NT2/D1 (cell line): ENCODE data around the gene CA5A.
"Not testable (repeated sequence)": the region's sequence is repeated elsewhere in the genome, so short reads cannot be mapped to it uniquely, and the experiment has no call there.

Experiments
- SUZ12 ChIP-seq: IDR thresholded peaks from 2 replicates; pipeline ENCODE4 v1.6.1; 2011; ENCODE audit not compliant: insufficient read length, insufficient read depth; ENCODE audit errors: extremely low read depth
- YY1 ChIP-seq: IDR thresholded peaks from 2 replicates; pipeline ENCODE4 v1.6.1; 2011; ENCODE audit not compliant: insufficient read length, insufficient read depth
- ZNF274 ChIP-seq: IDR thresholded peaks from 2 replicates; pipeline ENCODE4 v1.6.1; 2011; ENCODE audit warnings: mild to moderate bottlenecking, low read depth, low read length

DNA sequence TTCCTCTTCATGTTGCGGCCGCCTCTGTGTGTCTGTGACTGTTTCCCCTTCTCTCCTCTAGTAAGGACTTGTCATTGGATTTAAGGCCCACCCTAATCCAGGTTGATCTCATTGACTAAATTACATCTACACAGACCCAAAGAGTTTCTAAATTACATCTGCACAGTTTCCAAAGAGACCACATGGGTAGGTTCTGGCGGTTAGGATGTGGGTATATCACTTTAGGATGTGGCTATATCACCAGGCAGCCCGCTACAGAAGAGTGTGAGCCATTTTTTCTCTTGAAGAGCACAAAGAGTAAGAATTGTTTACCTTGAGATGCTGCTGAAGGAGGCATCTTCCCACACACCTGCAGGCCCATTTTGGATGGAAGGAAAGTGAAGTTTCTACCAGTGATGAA is 45.0 kb upstream of the CA5A start:
- not testable (repeated sequence) for TF ChIP-seq ZNF274, YY1, SUZ12
